Panc1 (cell line): ENCODE results near the gene CHST12.
"Not testable (repeated sequence)": the region's sequence is repeated elsewhere in the genome, so short reads cannot be mapped to it uniquely, and the experiment has no call there.

Experiments
- CTCF ChIP-seq: fragments of 450-650 bp; IDR thresholded peaks from 2 replicates; pipeline ENCODE4 v1.5.1; 2017; ENCODE audit warnings: mild to moderate bottlenecking
- POLR2AphosphoS5 ChIP-seq: IDR thresholded peaks from 2 replicates; pipeline ENCODE4 v1.6.1; 2012; ENCODE audit warnings: mild to moderate bottlenecking, low read depth, low read length, moderate library complexity

- not testable (repeated sequence) for TF ChIP-seq CTCF, POLR2AphosphoS5
Measured at GRCh38 chr7:2386122-2386521, 17.3 kb upstream of the CHST12 start.
